Adrenal gland (tissue), 12 donors: ENCODE results near the gene CGNL1. TPM values are rescaled to one million over a fixed set of nuclear protein-coding genes. Genes with fewer than 3 reads are reported as not detected.

Experiments used
- DNase-seq, 7 donors: peaks; one replicate each; pipeline ENCODE4 v3.0.0-alpha.2; 2019 to 2020
- H3K27ac ChIP-seq, 5 donors: fragments of 200-600 bp; sonication (generic) in 4 of 5; 1 replicate in 3 of 5; 2 replicates in 2 of 5; pipeline versions ENCODE4 v1.5.1 to v1.8.0; 2016 to 2020; ENCODE audit warnings: mild to moderate bottlenecking in 1 of 5
- H3K27me3 ChIP-seq: fragments of 200-600 bp; 2 replicates; pipeline ENCODE4 v1.8.0; 2021
- H3K36me3 ChIP-seq, 2 donors: fragments of 200-600 bp; replicated peaks in 1 of 2; 1 replicate in 1 of 2; 2 replicates in 1 of 2; pipeline versions ENCODE4 v1.5.1 to v1.8.0; 2018 to 2022
- H3K4me1 ChIP-seq, 2 donors: fragments of 200-600 bp; replicated peaks in 1 of 2; 1 replicate in 1 of 2; 2 replicates in 1 of 2; pipeline versions ENCODE4 v1.5.1 to v1.8.0; 2018 to 2021
- H3K4me3 ChIP-seq, 4 donors: fragments of 200-600 bp; sonication (generic) in 3 of 4; one replicate each; pipeline ENCODE4 v1.5.1; 2016 to 2018
- H3K9me3 ChIP-seq, 3 donors: fragments of 200-600 bp; sonication (generic) in 1 of 3; replicated peaks in 1 of 3; 1 replicate in 2 of 3; 2 replicates in 1 of 3; pipeline versions ENCODE4 v1.5.1 to v1.8.0; 2016 to 2021
- CTCF ChIP-seq, 6 experiments: fragments of 450-650 bp in 4 of 6; fragments of 200-600 bp in 2 of 6; sonication (generic) in 1 of 6; IDR thresholded peaks; 1 replicate in 5 of 6; 2 replicates in 1 of 6; pipeline versions ENCODE4 v1.5.1 to v1.8.0; 2016 to 2021; ENCODE audit warnings: antibody characterized with exemption in 6 of 6, mild to moderate bottlenecking in 2 of 6, moderate library complexity in 1 of 6
- POLR2A ChIP-seq, 2 donors: fragments of 450-650 bp; IDR thresholded peaks; one replicate each; pipeline ENCODE4 v1.6.1; 2017; ENCODE audit warnings: antibody characterized with exemption in 2 of 2, mild to moderate bottlenecking in 2 of 2, moderate library complexity in 1 of 2
- WGBS, 4 donors: extraction: QIAGEN DNeasy Blood & Tissue Kit in 2 of 4; methylation state at CpG; one replicate each; pipeline versions ENCODE4 v1.1.5 to v1.1.7; 2013 to 2017; 5-methylcytosine and 5-hydroxymethylcytosine counted together
- intact Hi-C, 2 donors: fragments of 100-400 bp; cut with DNase I; formaldehyde crosslinking; loops; one replicate each; pipeline versions ENCODE4 v1.14.1 to v1.15.0; 2022 to 2023
- polyA plus RNA-seq, 3 donors: library from polyadenylated mRNA; stranded (reverse); fragments of 200-250 nt in 2 of 3; fragments of 350-450 nt in 1 of 3; fragmentation: Illumina TruSeq in 1 of 3; extraction: RNeasy Lipid Tissue Mini Kit (QIAGEN cat#74804) in 1 of 3; gene quantifications; one replicate each; pipeline ENCODE4 v1.2.3, GENCODE V29; 2013 to 2014
- total RNA-seq, 9 donors: library from RNA; depleted of rRNA in 4 of 9; stranded (reverse); fragments of >200 nt in 4 of 9; fragments of 120-200 nt in 1 of 9; fragmentation: NEBNext Ultra II Directional in 1 of 9; extraction: Animal tissue kit (Norgen Biotek cat#: 25700) in 1 of 9; gene quantifications; one replicate each; pipeline versions ENCODE4 v1.1.0 to v1.2.4, GENCODE V29; 2013 to 2023
- donor health status: healthy with polysubstance abuse.
- donor health status: Bipolar disorder and iron deficiency.
- donor health status: DM: yes; HTN: yes; CAD: no.
- donor health status: DM: no; HTN: no; CAD: no.
- donor health status: DM: no; HTN: no; CAD: no.
- donor health status: DM: yes; HTN: yes; CAD: no.

CGNL1 gene
- total and polyA plus RNA-seq, 12 donors = 5.2 to 49.5 (median 22.0) TPM

DNA sequence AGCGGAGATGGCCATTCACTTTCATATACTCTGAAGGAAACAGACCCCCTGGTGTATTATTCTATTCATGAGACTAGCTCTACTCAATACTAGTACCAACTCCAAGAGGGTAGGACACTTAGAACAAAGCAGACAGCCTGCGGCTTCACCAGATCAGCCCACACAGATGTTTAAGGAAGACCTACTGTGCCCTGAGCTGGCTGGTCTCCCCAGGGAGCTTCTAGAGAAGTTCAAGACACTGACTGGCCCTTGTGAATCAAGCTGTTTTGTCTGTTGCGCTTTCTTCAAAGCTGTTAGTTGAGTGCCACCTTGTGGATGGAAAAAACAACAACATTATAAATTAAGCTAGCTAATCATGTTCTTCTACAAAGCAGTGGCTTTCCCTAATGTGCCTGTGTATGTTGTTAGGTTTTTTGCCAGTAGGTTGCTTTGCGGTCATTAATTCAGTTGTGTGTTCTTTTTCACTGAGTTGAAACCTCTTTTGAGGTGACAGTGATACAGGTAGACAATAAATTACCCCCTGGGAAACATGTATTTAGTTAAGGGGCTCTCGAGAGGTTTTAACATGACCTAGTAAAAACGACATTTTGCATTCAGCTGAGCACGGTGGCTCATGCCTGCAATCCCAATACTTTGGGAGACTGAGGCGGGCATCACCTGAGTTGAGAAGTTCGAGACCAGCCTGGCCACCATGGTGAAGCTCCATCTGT lies 151.2 kb downstream of the CGNL1 start:
- 55 to 61% (median 57%) methylated on average over 9 of the region's 9 CpGs for WGBS, 4 donors
- H3K9me3 ChIP-seq = no peaks in the 10 kb centered on the region
- H3K27ac ChIP-seq = no peak overlapping the region
- intact Hi-C loops = loop anchor here (2.0 to 10.0 kb wide), 4 partner anchors 73 to 383 kb away; no protein-coding TSS in a partner anchor
- no peak overlapping the region for H3K4me3 ChIP-seq
- no peaks in the 10 kb centered on the region for H3K27me3 ChIP-seq
- H3K4me1 ChIP-seq = peaks cover 18 to 21% of the 10 kb centered on the region in 2 donors
- H3K36me3 ChIP-seq = peaks cover 0 to 7% of the 10 kb centered on the region in 2 donors
- TF ChIP-seq CTCF (IDR thresholded peaks at IDR 0.05) = peak; percentile 38 to 83 (median 78)
- no peak for TF ChIP-seq POLR2A (IDR thresholded peaks at IDR 0.05)
- DNase-seq = peak; percentile 42 to 75 (median 59)

GRCh38 chr15:57528940-57529565 lies 152.7 kb downstream of the CGNL1 start:
- Histone ChIP-seq H3K27me3 (no peaks in the 10 kb centered on the region), H3K4me1 (peaks cover 31 to 36% of the 10 kb centered on the region in 2 donors), H3K36me3 (peaks cover 0 to 4% of the 10 kb centered on the region in 2 donors), H3K4me3 (no peak overlapping the region), H3K9me3 (no peaks in the 10 kb centered on the region), H3K27ac (peak overlapping the region in 1 of 5 donors; percentile 57)
- no peak for TF ChIP-seq CTCF (IDR thresholded peaks at IDR 0.05)
- TF ChIP-seq POLR2A (IDR thresholded peaks at IDR 0.05) = no peak
- intact Hi-C loops = loop anchor here (2.0 to 10.0 kb wide), 4 partner anchors 74 to 384 kb away; no protein-coding TSS in a partner anchor
- DNase-seq = no peak
- 80 to 88% (median 86%) methylated on average over 1 of the region's 1 CpG for WGBS, 4 donors

GRCh38 chr15:57529748-57530147 lies 153.4 kb downstream of the CGNL1 start:
- no peak for DNase-seq
- no peaks in the 10 kb centered on the region for H3K36me3 ChIP-seq
- no peaks in the 10 kb centered on the region for H3K27me3 ChIP-seq
- 49 to 55% (median 52%) methylated on average over 2 of the region's 2 CpGs for WGBS, 4 donors
- H3K4me3 ChIP-seq = no peak overlapping the region
- H3K27ac ChIP-seq = peak overlapping the region in 2 of 5 donors; percentile 21 to 35
- no peaks in the 10 kb centered on the region for H3K9me3 ChIP-seq
- H3K4me1 ChIP-seq = peaks cover 31 to 42% of the 10 kb centered on the region in 2 donors
- intact Hi-C loops = loop anchor here (2.0 to 10.0 kb wide), 4 partner anchors 75 to 385 kb away; no protein-coding TSS in a partner anchor
- no peak for TF ChIP-seq POLR2A (IDR thresholded peaks at IDR 0.05)
- no peak for TF ChIP-seq CTCF (IDR thresholded peaks at IDR 0.05)

DNA sequence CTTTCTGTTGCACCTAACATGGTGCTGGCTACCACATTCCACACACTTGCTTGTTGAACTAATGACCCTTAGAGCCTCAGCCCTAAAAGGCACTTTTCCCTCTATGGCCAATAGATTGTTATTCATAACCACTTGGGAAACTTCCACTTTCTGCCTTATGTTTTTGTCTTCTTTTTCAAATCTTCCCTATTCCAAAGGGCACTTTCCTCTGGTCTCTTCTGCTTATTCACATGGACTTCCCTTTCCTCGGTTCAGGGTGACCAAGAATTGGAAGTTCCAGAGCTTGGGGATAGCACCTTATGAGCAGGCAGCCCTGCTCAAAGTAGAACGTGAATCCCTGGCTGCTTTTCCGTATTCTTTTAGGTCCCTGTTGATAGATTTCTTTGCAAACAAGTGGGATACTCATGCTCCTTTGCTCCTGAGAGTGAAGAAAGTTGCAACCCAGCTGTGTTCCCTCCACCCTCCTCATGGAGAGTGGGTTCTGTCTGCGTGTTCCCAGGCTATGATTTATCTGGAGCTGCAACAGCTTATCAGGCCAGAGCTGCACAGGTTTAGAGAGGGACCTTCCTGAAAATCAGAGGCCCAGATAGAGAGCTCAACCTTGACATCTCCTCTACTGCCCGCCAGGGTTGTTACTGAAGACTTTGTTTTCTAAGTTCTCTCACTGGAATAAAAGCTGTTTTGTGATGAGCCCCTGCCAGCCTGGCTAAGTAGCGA lies 156.6 kb downstream of the CGNL1 start:
- WGBS, 4 donors = 45 to 59% (median 48%) methylated on average over 5 to 6 of the region's 6 CpGs
- Histone ChIP-seq H3K27ac (peak overlapping the region in 4 of 5 donors; percentile 20 to 67 (median 27)), H3K4me1 (peaks cover 42 to 44% of the 10 kb centered on the region in 2 donors), H3K9me3 (no peaks in the 10 kb centered on the region), H3K27me3 (no peaks in the 10 kb centered on the region), H3K36me3 (no peaks in the 10 kb centered on the region), H3K4me3 (no peak overlapping the region)
- TF ChIP-seq POLR2A (IDR thresholded peaks at IDR 0.05) (no peak), CTCF (IDR thresholded peaks at IDR 0.05) (peak in 1 of 6 experiments; percentile 10)
- intact Hi-C loops = no loop called here
- DNase-seq = peak in 6 of 7 donors; percentile 41 to 67 (median 51)
